ENCODE results near the gene FOXN3. TPM values are rescaled to one million over a fixed set of nuclear protein-coding genes. Genes with fewer than 3 reads are reported as not detected.

Gene FOXN3
- polyA plus RNA-seq, 1 donor (not counting 4 experiments of a cell fraction or from before 2014, with no cell fraction given) = 10.2 TPM

DNA sequence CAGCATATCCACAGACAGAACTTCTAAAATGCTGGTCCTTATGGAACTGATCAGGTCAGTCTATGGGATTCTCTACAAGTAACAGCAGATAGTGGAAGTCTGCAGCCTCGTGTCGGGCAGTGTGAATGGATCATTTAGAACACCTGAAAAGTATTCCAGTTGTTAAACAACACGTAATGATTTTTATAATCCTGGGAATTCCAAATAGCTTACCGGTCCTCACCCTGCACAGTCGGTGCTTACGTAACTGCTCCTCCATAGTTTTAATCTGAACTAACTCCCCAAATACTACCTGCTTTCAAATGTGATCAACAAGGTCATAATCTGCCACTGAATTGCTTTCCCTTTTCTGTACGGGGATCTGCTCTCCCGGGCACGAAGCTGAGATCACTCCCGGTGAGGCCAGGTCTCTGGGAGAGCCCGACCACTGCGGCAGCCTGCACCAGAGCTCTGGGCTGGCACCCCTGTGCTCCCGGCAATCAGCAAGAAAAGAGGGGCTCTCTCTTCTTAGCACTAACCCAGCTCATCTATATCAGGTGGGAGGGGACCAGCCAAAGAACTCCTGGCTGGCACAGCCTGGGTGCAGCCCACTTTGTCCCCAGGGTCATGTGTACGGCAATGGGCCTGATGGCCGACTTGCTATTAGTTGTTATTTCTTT lies 157.0 kb downstream of the FOXN3 start:
- no peak for TF ChIP-seq EZH2 (IDR thresholded peaks at IDR 0.05; ENCODE audit: low read length)
- TF ChIP-seq, protein P1, sequence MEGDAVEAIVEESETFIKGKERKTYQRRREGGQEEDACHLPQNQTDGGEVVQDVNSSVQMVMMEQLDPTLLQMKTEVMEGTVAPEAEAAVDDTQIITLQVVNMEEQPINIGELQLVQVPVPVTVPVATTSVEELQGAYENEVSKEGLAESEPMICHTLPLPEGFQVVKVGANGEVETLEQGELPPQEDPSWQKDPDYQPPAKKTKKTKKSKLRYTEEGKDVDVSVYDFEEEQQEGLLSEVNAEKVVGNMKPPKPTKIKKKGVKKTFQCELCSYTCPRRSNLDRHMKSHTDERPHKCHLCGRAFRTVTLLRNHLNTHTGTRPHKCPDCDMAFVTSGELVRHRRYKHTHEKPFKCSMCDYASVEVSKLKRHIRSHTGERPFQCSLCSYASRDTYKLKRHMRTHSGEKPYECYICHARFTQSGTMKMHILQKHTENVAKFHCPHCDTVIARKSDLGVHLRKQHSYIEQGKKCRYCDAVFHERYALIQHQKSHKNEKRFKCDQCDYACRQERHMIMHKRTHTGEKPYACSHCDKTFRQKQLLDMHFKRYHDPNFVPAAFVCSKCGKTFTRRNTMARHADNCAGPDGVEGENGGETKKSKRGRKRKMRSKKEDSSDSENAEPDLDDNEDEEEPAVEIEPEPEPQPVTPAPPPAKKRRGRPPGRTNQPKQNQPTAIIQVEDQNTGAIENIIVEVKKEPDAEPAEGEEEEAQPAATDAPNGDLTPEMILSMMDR (optimal IDR thresholded peaks at IDR 0.05 in 1 of 3, IDR thresholded peaks at IDR 0.05 in 1 of 3, conservative IDR thresholded peaks at IDR 0.05 in 1 of 3; ENCODE audit: extremely low read depth in 1 of 3, insufficient read depth in 2 of 3, low read length in 3 of 3) = no peak
- DNase-seq (ENCODE audit: low read depth, low spot score) (no peak), FAIRE-seq (no peak)
- no peaks in the 10 kb centered on the region for H3K79me2 ChIP-seq (ENCODE audit: control insufficient read depth, insufficient read depth, low read length)
- no peaks in the 10 kb centered on the region for H4K20me1 ChIP-seq (ENCODE audit: control insufficient read depth, extremely low read depth, insufficient read depth, low read length)
- no peak overlapping the region for H3K9ac ChIP-seq (ENCODE audit: control insufficient read depth, extremely low read depth, insufficient read depth, low read length)
- no peaks in the 10 kb centered on the region for H3K9me3 ChIP-seq (ENCODE audit: control insufficient read depth, low read depth, low read length)
- no peak overlapping the region for H3K27ac ChIP-seq (ENCODE audit: control insufficient read depth, insufficient read depth, low read length)
- no peak overlapping the region for H3K4me2 ChIP-seq (ENCODE audit: control insufficient read depth, extremely low read depth, insufficient read depth, low read depth, low read length)
- H3K4me3 ChIP-seq (ENCODE audit: control insufficient read depth in 2 of 3, extremely low read depth in 1 of 3, insufficient read depth in 2 of 3, low read depth in 1 of 3, low read length in 3 of 3) = no peak overlapping the region
- H3K9me1 ChIP-seq (ENCODE audit: control insufficient read depth, extremely low read depth, insufficient read depth, low read length) = no peaks in the 10 kb centered on the region
- H3K27me3 ChIP-seq (ENCODE audit: control insufficient read depth, extremely low read depth, insufficient read depth, low read length) = no peaks in the 10 kb centered on the region
- no peaks in the 10 kb centered on the region for H3K4me1 ChIP-seq (ENCODE audit: control insufficient read depth, extremely low read depth, insufficient read depth, low read length)
- no peak overlapping the region for H2AFZ ChIP-seq (ENCODE audit: control insufficient read depth, low read length)
- dilution Hi-C loops (cut with MboI; ENCODE audit: extremely low pct_ligation_motif_present, low sequenced_read_pairs) = no loop called here
- H3K36me3 ChIP-seq (ENCODE audit: control insufficient read depth in 2 of 2, extremely low read depth in 1 of 2, insufficient read depth in 2 of 2, low read length in 2 of 2) = no peaks in the 10 kb centered on the region

GRCh38 chr14:89258728-89259273 lies 158.2 kb downstream of the FOXN3 start:
- no peak for DNase-seq (ENCODE audit: low read depth, low spot score)
- no peaks in the 10 kb centered on the region for H3K9me3 ChIP-seq (ENCODE audit: control insufficient read depth, low read depth, low read length)

More at GRCh38 chr14:89258728-89259273, 158.2 kb downstream of the FOXN3 start:
- Histone ChIP-seq H3K36me3 (ENCODE audit: control insufficient read depth in 2 of 2, extremely low read depth in 1 of 2, insufficient read depth in 2 of 2, low read length in 2 of 2) (no peaks in the 10 kb centered on the region), H3K4me2 (ENCODE audit: control insufficient read depth, extremely low read depth, insufficient read depth, low read depth, low read length) (no peak overlapping the region), H3K79me2 (ENCODE audit: control insufficient read depth, insufficient read depth, low read length) (no peaks in the 10 kb centered on the region), H3K9ac (ENCODE audit: control insufficient read depth, extremely low read depth, insufficient read depth, low read length) (no peak overlapping the region), H3K9me1 (ENCODE audit: control insufficient read depth, extremely low read depth, insufficient read depth, low read length) (no peaks in the 10 kb centered on the region), H3K4me3 (ENCODE audit: control insufficient read depth in 2 of 3, extremely low read depth in 1 of 3, insufficient read depth in 2 of 3, low read depth in 1 of 3, low read length in 3 of 3) (no peak overlapping the region), H3K27me3 (ENCODE audit: control insufficient read depth, extremely low read depth, insufficient read depth, low read length) (no peaks in the 10 kb centered on the region), H4K20me1 (ENCODE audit: control insufficient read depth, extremely low read depth, insufficient read depth, low read length) (no peaks in the 10 kb centered on the region), H3K27ac (ENCODE audit: control insufficient read depth, insufficient read depth, low read length) (no peak overlapping the region), H3K4me1 (ENCODE audit: control insufficient read depth, extremely low read depth, insufficient read depth, low read length) (no peaks in the 10 kb centered on the region), H2AFZ (ENCODE audit: control insufficient read depth, low read length) (no peak overlapping the region)
- dilution Hi-C loops (cut with MboI; ENCODE audit: extremely low pct_ligation_motif_present, low sequenced_read_pairs) = no loop called here
- TF ChIP-seq, protein P1 (optimal IDR thresholded peaks at IDR 0.05 in 1 of 3, IDR thresholded peaks at IDR 0.05 in 1 of 3, conservative IDR thresholded peaks at IDR 0.05 in 1 of 3; ENCODE audit: extremely low read depth in 1 of 3, insufficient read depth in 2 of 3, low read length in 3 of 3) = no peak
- TF ChIP-seq EZH2 (IDR thresholded peaks at IDR 0.05; ENCODE audit: low read length) = no peak
- FAIRE-seq = no peak
